Muscle of leg (tissue), 11 donors: ENCODE data around the gene CDH7. TPM values are rescaled to one million over a fixed set of nuclear protein-coding genes. Genes with fewer than 3 reads are reported as not detected.

Experiments used
- DNase-seq: peaks from one replicate; pipeline ENCODE4 v3.0.0; 2013
- H3K27ac ChIP-seq: one replicate; pipeline ENCODE4 v1.5.1; 2013; ENCODE audit warnings: mild to moderate bottlenecking, low read length, control low read depth
- H3K27me3 ChIP-seq: one replicate; pipeline ENCODE4 v1.6.1; 2013; ENCODE audit warnings: low read length; ENCODE audit not compliant: control insufficient read depth, insufficient read depth
- H3K36me3 ChIP-seq: one replicate; pipeline ENCODE4 v1.6.1; 2013; ENCODE audit warnings: low read length; ENCODE audit not compliant: control insufficient read depth, insufficient read depth
- H3K4me1 ChIP-seq: one replicate; pipeline ENCODE4 v1.6.1; 2013; ENCODE audit warnings: low read length; ENCODE audit not compliant: control insufficient read depth, insufficient read depth
- H3K4me3 ChIP-seq: one replicate; pipeline ENCODE4 v1.5.1; 2013; ENCODE audit warnings: low read length, control low read depth
- H3K9me3 ChIP-seq: replicated peaks from 2 replicates; pipeline ENCODE4 v1.6.1; 2013; ENCODE audit warnings: low read depth, low read length; ENCODE audit not compliant: control insufficient read depth
- WGBS: methylation state at CpG from one replicate; pipeline ENCODE4 v1.1.5; 2013; ENCODE audit warnings: missing lambda C conversion rate; ENCODE audit not compliant: insufficient coverage; 5-methylcytosine and 5-hydroxymethylcytosine counted together
- polyA plus RNA-seq, 8 donors: library from polyadenylated mRNA; unstranded; fragments of 120-200 nt; gene quantifications; one replicate each; pipeline versions ENCODE4 v1.2.1 to v1.2.3, GENCODE V29; 2013; ENCODE audit warnings: inconsistent platforms in 1 of 8, low replicate concordance in 1 of 8; ENCODE audit not compliant: insufficient read length in 8 of 8, insufficient read depth in 1 of 8
- total RNA-seq: library from RNA; stranded (reverse); fragments of 120-200 nt; gene quantifications from one replicate; pipeline ENCODE4 v1.2.4, GENCODE V29; 2013

Gene CDH7
- total and polyA plus RNA-seq, 9 donors = 0.16 to 2.2 (median 0.43) TPM

DNA sequence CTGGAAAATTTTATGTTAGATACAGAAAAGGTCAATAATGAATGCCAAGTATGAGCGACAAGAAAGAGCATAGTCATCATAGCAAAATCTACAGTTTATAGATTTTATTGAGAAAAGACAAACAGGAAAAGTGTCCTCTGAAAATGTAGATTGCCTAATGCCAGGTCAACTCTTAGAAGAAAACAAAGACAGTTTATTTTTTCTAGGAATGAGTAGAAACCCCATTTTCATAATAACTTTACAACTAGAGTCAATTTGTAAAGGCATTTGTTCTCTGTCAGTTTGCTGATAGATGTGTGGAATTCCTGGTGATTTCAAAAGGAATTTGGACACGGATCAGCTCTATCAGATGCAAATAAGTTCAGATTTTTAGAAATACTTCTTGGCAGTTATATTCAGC, 16.6 kb downstream of the CDH7 start:
- Histone ChIP-seq H3K4me3 (no peak overlapping the region), H3K9me3 (no peaks in the 10 kb centered on the region), H3K4me1 (no peaks in the 10 kb centered on the region), H3K36me3 (no peaks in the 10 kb centered on the region), H3K27ac (no peak overlapping the region), H3K27me3 (no peaks in the 10 kb centered on the region)
- no CpG with 5 or more reads among the region's 2 CpGs for WGBS
- no peak for DNase-seq

DNA sequence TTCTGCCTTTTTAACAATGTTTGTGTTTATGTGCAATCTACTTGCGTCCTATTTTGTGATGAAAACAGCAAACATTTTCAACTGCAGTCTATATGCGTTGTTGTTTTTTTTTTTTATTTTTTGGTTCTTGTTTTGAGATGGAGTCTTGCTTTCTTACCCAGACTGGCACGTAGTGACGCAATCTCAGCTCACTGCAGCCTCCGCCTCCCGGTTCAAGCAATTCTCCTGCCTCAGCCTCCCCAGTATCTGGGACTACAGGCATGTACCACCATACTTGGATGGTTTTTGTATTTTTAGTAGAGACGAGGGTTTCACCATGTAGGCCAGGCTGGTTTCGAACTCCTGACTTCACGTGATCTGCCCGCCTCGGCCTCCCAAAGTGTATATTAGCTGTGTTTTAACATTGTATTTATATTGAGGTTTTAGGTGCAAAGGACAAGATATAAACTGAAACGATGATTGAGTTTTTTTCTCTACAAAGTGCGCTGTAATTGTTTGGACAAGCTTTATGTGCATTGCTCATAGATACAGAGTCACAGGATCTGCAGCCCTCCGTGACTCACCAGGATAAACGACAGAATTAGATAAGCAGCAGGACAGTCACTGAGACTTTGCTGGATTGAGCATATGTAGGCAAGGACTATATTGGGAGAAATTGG, 17.4 kb downstream of the CDH7 start:
- Histone ChIP-seq H3K36me3 (no peaks in the 10 kb centered on the region), H3K4me1 (no peaks in the 10 kb centered on the region), H3K9me3 (no peaks in the 10 kb centered on the region), H3K27me3 (no peaks in the 10 kb centered on the region), H3K27ac (no peak overlapping the region), H3K4me3 (no peak overlapping the region)
- 89% methylated on average over 9 of the region's 15 CpGs for WGBS
- DNase-seq = no peak

DNA sequence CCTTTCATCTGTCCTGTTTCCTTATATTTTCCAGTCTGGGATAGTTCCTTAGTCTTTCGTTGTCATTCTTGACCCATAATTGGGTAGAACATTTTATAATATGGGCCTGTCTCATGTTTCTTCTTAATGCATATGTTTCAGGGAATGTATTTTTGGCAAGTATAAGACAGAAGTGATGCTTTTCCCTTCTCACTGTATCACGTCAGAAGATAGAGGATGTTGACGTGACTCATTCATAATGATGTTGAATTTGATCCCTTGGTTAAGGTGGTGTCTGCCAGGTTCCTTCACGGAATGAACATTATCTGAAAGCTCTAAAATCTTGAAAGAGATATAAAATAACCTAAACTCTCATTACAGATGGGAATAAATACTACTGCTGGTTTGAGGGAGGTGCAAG, 18.8 kb downstream of the CDH7 start:
- H3K4me3 ChIP-seq = no peak overlapping the region

DNA sequence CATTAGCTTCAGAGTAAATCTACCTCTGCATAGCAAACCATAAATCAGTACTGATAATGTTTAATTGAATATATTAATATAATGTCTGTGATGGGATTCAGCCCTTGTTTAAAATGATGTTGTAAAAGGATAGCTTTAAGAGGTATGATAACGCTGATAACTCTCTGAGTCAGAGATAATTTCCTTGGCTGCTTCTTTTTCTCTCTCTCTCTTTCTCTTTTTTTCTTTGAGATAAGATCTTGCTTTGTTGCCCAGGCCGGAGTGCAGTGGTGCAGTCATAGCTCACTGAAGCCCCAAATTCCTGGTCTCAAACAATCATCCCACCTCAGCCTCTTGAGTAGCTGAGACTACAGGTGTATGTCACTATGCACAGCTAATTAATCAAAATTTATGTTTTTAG, 35.7 kb downstream of the CDH7 start:
- Histone ChIP-seq H3K4me3 (no peak overlapping the region), H3K27me3 (no peaks in the 10 kb centered on the region), H3K36me3 (no peaks in the 10 kb centered on the region), H3K9me3 (no peaks in the 10 kb centered on the region), H3K27ac (no peak overlapping the region), H3K4me1 (no peaks in the 10 kb centered on the region)
- DNase-seq = no peak
- no CpG with 5 or more reads among the region's 2 CpGs for WGBS

More for the DNA sequence above, 18.8 kb downstream of the CDH7 start:
- WGBS = no CpG with 5 or more reads among the region's 4 CpGs
- Histone ChIP-seq H3K9me3 (no peaks in the 10 kb centered on the region), H3K4me1 (no peaks in the 10 kb centered on the region), H3K27ac (no peak overlapping the region), H3K27me3 (no peaks in the 10 kb centered on the region), H3K36me3 (no peaks in the 10 kb centered on the region)
- no peak for DNase-seq

DNA sequence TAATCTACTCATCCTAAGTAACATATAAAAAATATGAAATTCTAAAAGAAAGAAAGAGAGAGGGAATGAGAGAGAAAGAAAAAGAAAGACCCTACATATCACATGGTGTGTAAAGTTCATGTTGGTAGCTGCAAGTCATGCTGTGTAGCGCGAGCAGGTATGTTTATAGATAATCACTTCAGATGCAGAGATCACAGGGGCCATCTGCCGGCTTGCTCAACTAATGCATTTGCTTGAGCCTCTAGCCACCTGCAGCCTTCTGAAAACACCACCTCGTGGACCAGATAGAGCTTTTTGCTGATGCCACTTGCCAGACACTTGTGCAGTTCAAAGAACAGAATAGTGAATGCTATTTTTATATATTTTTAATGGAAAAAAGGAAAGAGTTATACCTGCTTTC, 37.6 kb downstream of the CDH7 start:
- no peaks in the 10 kb centered on the region for H3K36me3 ChIP-seq
- no peak overlapping the region for H3K4me3 ChIP-seq
- no peaks in the 10 kb centered on the region for H3K9me3 ChIP-seq
- H3K4me1 ChIP-seq = no peaks in the 10 kb centered on the region
- no peak overlapping the region for H3K27ac ChIP-seq
- DNase-seq = no peak
- no CpG with 5 or more reads among the region's 4 CpGs for WGBS
- no peaks in the 10 kb centered on the region for H3K27me3 ChIP-seq

DNA sequence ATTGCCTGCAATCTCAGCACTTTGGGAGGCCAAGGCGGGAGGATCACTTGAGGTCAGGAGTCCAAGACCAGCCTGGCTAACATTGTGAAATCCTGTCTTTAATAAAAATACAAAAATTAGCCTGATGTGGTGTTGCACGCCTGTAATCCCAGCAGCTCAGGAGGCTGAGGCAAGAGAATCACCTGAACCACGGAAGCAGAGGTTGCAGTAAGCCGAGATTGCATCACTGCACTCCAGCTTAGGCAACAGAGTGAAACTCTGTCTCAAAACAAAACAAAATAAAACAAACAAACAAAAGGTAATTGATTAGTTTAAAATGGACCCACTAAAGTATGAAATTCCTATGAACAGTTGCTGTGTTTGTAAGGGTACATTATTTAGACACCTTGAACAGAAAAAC, 39.8 kb downstream of the CDH7 start:
- 100% methylated on average over 1 of the region's 4 CpGs for WGBS
- H3K9me3 ChIP-seq = no peaks in the 10 kb centered on the region
- no peaks in the 10 kb centered on the region for H3K4me1 ChIP-seq
- no peaks in the 10 kb centered on the region for H3K36me3 ChIP-seq
- H3K27me3 ChIP-seq = no peaks in the 10 kb centered on the region
- no peak for DNase-seq
- no peak overlapping the region for H3K4me3 ChIP-seq
- no peak overlapping the region for H3K27ac ChIP-seq

DNA sequence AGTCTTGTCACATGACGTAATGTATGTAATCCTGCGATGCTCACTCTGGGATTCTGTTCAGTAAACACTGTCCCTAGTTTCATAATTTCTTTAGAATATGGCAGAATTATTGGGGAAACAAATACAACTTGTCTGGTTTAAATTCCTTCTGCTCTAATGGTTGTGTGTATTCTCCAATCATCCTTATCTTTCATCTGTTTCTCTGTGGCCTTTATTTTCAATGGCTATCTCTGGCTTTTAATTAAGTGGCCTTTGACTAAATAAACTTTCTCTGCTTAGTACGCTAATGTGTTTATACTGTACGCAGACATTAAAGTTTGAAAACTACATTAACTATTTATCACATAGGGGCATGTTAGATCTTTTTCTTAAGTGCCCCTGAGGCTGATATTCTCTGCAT, 40.9 kb downstream of the CDH7 start:
- no peaks in the 10 kb centered on the region for H3K9me3 ChIP-seq
- no peaks in the 10 kb centered on the region for H3K4me1 ChIP-seq
- no peak overlapping the region for H3K4me3 ChIP-seq
- no CpG with 5 or more reads among the region's 4 CpGs for WGBS
- no peak overlapping the region for H3K27ac ChIP-seq
- no peaks in the 10 kb centered on the region for H3K36me3 ChIP-seq
- no peak for DNase-seq
- no peaks in the 10 kb centered on the region for H3K27me3 ChIP-seq

DNA sequence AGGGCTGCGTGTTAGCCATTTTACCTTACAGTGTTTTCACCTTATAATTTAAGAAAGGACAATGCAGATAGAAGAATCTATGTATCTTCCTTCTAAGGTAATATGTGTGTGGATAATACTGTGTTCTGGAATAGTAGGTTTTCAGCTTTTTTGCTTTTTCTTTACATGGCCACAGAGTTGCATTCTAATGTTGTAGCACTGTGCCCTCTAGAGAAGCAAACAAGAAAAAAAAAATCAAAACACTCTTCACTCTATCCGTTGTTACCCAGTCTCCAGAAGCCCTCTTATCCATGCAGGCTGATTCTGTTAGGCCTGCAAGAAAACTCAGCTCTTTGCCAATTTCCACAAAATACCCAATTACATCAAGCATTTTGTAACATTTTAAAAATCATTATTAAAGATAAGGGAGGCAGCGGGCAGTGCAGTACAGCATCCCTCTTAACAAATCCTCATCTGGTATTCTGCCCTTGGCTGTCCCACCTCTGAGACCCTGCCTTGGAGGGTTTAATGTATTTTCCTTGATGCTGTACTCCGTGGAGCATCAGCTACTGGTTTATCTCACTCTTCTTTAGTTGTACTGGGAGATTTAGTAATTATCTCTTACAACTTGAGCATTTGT, 41.8 kb downstream of the CDH7 start:
- no peak overlapping the region for H3K4me3 ChIP-seq
- DNase-seq = no peak
- no peaks in the 10 kb centered on the region for H3K9me3 ChIP-seq
- no peak overlapping the region for H3K27ac ChIP-seq
- H3K27me3 ChIP-seq = no peaks in the 10 kb centered on the region
- H3K36me3 ChIP-seq = no peaks in the 10 kb centered on the region
- WGBS = 60% methylated on average over 1 of the region's 4 CpGs
- H3K4me1 ChIP-seq = no peaks in the 10 kb centered on the region

DNA sequence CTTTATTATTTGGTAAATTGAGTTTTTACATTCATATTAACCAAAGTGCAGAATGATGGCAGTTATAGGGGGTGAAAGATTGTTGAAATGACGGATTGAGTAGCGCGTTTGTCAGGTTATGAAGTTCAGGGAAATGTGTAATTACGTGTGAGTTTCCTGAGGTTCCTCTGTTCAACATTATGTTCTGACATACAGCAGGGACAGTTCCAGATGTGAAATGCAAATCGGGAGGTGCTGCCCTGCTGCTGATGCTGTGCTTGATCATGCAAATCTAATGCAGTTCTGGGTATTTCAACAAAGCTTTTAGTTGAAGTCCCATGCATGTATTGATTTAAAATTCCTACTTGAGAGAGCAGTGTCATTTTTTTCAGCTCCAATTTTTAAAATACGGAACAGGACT, 57.9 kb downstream of the CDH7 start:
- no peak for DNase-seq
- Histone ChIP-seq H3K27ac (no peak overlapping the region), H3K36me3 (no peaks in the 10 kb centered on the region), H3K27me3 (no peaks in the 10 kb centered on the region), H3K4me3 (no peak overlapping the region), H3K4me1 (no peaks in the 10 kb centered on the region), H3K9me3 (no peaks in the 10 kb centered on the region)
- 42% methylated on average over 6 of the region's 6 CpGs for WGBS

DNA sequence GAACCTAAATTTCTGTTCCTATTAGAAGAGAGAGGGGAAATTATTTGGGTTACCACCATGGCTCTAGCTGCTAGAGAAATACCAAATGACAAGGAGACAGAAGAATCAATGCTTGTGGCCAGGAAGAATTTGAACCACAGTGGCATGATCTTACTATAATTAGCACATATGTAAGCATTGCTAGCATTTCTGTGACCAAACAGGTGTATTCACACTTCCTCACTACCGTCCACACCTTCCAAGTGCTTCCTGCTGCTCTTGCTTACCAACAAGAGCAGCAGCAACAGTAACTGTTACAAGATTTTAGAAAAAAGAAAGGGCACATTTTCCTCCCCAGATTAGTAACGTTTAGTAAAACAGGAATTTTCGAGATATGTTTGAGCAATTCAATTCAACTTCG, 60.5 kb downstream of the CDH7 start:
- H3K4me1 ChIP-seq = no peaks in the 10 kb centered on the region
- H3K27me3 ChIP-seq = no peaks in the 10 kb centered on the region
- no peaks in the 10 kb centered on the region for H3K36me3 ChIP-seq
- H3K27ac ChIP-seq = no peak overlapping the region
- no CpG with 5 or more reads among the region's 4 CpGs for WGBS
- H3K9me3 ChIP-seq = no peaks in the 10 kb centered on the region
- DNase-seq = no peak
- H3K4me3 ChIP-seq = no peak overlapping the region

DNA sequence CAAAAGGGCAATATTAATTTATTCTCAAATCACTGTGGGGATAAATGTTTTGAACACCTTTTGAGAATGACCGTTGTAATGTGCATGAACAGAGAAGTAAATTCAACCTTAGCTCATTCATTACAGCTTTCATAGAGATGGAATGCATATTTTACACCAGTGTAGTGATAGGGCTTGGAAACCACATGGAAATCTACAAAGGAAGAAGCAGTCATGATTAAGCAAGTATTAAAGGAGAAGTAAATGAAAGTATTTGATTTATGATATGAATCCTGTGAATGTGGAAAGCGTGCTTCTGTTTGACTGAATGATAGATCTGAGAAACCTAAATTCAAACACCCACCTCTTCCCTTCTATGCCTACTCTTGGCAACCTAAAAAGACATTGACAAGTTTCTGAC, 64.7 kb downstream of the CDH7 start:
- no CpG with 5 or more reads among the region's 2 CpGs for WGBS

More for the DNA sequence above, 64.7 kb downstream of the CDH7 start:
- no peak overlapping the region for H3K27ac ChIP-seq
- DNase-seq = no peak
- no peaks in the 10 kb centered on the region for H3K36me3 ChIP-seq
- H3K4me1 ChIP-seq = no peaks in the 10 kb centered on the region
- no peaks in the 10 kb centered on the region for H3K9me3 ChIP-seq
- H3K27me3 ChIP-seq = no peaks in the 10 kb centered on the region
- no peak overlapping the region for H3K4me3 ChIP-seq
